ENCODE data around the gene CNRIP1. TPM values are rescaled to one million over a fixed set of nuclear protein-coding genes. Genes with fewer than 3 reads are reported as not detected.

The CNRIP1 gene
- total RNA-seq, 1 donor, result not detected

GRCh38 chr2:68256093-68256450, 63.7 kb downstream of the CNRIP1 start:
- Histone ChIP-seq H3K4me1 (ENCODE audit: insufficient read depth, low read length) (peaks cover 15% of the 10 kb centered on the region), H3K27me3 (ENCODE audit: insufficient read depth, low read length) (no peaks in the 10 kb centered on the region), H3K9me3 (ENCODE audit: low read depth, low read length) (no peaks in the 10 kb centered on the region), H3K4me3 (ENCODE audit: low read length) (no peak overlapping the region)

DNA sequence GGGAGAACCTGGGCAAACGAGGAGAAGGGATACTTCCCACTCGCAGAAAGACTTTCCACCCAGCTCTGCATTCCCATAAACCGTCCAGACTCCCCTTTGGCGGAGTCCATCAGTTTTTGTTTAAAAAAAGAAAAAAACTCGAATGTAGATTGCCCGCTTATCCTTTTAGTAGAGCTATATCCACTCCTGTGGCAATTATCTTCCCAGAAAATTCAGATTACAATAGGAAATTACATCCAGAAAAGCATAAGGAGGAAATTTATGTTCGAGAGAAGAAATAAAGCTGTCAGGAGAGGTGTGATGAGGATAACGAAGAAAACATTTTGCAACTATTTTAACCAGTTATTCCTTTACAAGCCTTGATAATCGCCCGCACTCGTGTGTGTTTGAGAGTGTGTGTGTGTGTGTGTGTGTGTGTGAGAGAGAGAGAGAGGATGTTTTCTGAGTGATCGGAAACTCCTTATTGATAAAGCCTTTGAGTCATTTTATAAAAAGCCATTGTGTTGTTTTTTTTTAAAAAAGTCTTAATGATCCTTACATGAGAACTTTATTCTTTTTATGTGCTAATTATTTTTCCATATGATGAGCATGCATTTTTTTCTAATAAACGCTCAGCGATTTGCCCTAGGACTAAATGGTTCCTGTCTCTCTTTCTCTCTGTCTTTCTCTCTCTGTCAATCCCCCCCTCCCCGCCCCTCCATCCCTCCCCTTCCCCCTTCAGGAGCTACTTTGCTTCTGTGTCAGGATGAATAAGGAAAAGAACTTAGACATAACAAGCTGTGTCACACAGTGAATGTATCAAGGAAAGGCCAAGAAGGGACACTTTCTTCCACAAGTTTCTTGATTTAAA, 66.3 kb downstream of the CNRIP1 start:
- H3K4me1 ChIP-seq (ENCODE audit: insufficient read depth, low read length), result peaks cover 32% of the 10 kb centered on the region
- H3K4me3 ChIP-seq (ENCODE audit: low read length), result peak overlapping the region; percentile 87
- no peaks in the 10 kb centered on the region for H3K9me3 ChIP-seq (ENCODE audit: low read depth, low read length)
- H3K27me3 ChIP-seq (ENCODE audit: insufficient read depth, low read length), result no peaks in the 10 kb centered on the region

DNA sequence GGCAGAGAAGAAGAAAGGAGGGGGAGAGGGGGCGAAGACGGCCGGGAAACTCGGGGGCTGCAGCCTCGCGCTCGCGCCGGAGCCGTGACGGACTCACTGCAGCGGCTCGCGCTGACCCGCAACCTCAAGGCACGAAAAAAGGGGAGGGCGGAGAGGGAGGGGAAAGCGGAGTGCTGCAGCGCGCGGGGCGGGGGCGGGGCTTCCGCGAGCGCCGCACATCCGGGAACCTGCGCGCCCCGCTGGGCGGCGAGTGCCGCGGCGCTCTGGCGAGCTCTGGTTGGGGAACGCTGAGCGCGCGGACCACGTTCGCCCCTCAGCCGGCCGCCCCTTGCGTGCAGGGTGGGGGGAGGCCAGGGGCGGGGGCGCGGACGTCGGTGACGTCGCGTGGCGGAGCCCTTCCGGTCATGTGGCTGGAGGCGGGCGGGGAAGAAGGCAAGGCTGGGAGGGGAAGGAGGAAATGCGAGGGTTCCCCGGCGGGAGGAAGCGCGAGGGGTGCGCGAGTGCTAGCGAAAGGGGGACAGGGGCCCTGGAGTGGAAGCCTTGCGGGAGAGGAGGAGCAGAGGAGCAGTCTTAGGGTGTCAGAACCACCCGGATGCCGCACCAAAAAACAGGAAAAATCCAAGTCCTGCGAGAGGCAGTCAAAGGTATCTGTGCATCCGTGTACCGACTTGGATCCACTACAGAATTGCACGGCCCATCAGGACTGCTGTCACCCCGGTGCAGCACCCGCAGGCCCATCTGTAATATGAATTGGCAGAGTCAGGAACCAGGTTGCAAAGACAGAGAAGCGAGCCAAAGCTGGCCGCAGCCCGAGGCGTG, 67.1 kb downstream of the CNRIP1 start, which contains the start of gene PPP3R1:
Gene PPP3R1, minus strand, starts transcription at position 133 of the 819 bp plus-strand sequence. CDS start 405 bp downstream, outside the sequence.
- Histone ChIP-seq H3K27me3 (ENCODE audit: insufficient read depth, low read length) (no peaks in the 10 kb centered on the region), H3K9me3 (ENCODE audit: low read depth, low read length) (no peaks in the 10 kb centered on the region), H3K4me3 (ENCODE audit: low read length) (peak within 1 kb of the TSS; percentile 87), H3K4me1 (ENCODE audit: insufficient read depth, low read length) (peaks cover 40% of the 10 kb centered on the region)

DNA sequence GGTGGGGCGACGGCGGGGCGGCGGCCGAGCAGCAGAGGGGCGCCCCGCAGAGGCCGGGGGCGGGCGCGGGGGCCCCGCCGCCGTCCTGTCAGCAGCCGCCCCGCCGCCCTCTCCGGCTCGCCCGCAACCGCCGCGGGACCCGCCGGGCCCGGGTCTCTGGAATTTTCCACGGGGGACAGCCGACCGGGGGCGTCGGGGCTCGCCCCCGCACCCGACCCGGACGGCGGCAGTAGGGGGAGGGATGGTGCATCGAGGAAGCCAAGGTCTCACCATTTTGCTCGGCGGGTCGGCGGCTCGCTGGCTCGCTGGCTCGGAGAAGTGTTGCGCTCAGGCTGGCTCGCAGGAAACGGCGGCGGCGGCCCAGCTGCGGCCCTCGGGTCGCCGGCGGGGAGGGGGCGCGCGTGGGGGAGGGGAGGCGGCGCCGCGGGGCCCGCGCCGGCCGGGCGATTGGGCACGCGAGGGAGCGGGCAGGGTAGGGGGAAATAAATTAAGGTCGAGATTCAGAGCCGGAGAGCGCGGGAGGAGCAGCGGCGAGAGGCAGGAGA, 67.8 kb downstream of the CNRIP1 start:
- Histone ChIP-seq H3K27me3 (ENCODE audit: insufficient read depth, low read length) (no peaks in the 10 kb centered on the region), H3K4me3 (ENCODE audit: low read length) (peak overlapping the region; percentile 70), H3K4me1 (ENCODE audit: insufficient read depth, low read length) (peaks cover 47% of the 10 kb centered on the region), H3K9me3 (ENCODE audit: low read depth, low read length) (no peaks in the 10 kb centered on the region)

- peak overlapping the region; percentile 70 for H3K4me3 ChIP-seq (ENCODE audit: low read length)
- H3K9me3 ChIP-seq (ENCODE audit: low read depth, low read length), result no peaks in the 10 kb centered on the region
- peaks cover 53% of the 10 kb centered on the region for H3K4me1 ChIP-seq (ENCODE audit: insufficient read depth, low read length)
- no peaks in the 10 kb centered on the region for H3K27me3 ChIP-seq (ENCODE audit: insufficient read depth, low read length)
Observed at GRCh38 chr2:68251187-68251854, 68.4 kb downstream of the CNRIP1 start.

GRCh38 chr2:68250652-68251186, 69.0 kb downstream of the CNRIP1 start:
- Histone ChIP-seq H3K4me3 (ENCODE audit: low read length) (peak overlapping the region; percentile 70), H3K27me3 (ENCODE audit: insufficient read depth, low read length) (no peaks in the 10 kb centered on the region), H3K9me3 (ENCODE audit: low read depth, low read length) (no peaks in the 10 kb centered on the region), H3K4me1 (ENCODE audit: insufficient read depth, low read length) (peaks cover 55% of the 10 kb centered on the region)

- Histone ChIP-seq H3K4me3 (ENCODE audit: low read length) (peak overlapping the region; percentile 70), H3K4me1 (ENCODE audit: insufficient read depth, low read length) (peaks cover 54% of the 10 kb centered on the region), H3K27me3 (ENCODE audit: insufficient read depth, low read length) (no peaks in the 10 kb centered on the region), H3K9me3 (ENCODE audit: low read depth, low read length) (no peaks in the 10 kb centered on the region)
Observed at GRCh38 chr2:68250196-68250595, 69.6 kb downstream of the CNRIP1 start.

- Histone ChIP-seq H3K4me1 (ENCODE audit: insufficient read depth, low read length) (peaks cover 63% of the 10 kb centered on the region), H3K4me3 (ENCODE audit: low read length) (no peak overlapping the region), H3K27me3 (ENCODE audit: insufficient read depth, low read length) (no peaks in the 10 kb centered on the region), H3K9me3 (ENCODE audit: low read depth, low read length) (no peaks in the 10 kb centered on the region)
Observed at GRCh38 chr2:68248806-68249205, 70.9 kb downstream of the CNRIP1 start.

DNA sequence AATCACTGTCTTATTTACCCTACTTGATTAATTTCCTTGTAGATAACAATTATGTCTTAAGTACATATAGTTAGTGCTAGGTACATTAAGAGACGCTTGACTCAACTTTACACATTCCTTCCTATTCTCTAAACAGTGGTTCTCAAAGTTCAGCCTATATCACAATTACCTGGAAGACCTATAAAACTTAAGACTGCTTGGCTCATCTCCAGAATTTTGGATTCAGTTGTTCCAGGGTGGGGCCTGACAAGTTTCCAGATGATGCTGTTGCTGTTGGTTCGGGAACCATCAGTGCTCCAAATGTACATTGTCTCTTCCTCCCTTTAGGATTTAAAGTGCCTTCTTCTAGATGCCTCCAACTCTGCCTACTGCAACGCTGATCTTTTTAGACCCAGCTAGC, 71.4 kb downstream of the CNRIP1 start:
- Histone ChIP-seq H3K4me1 (ENCODE audit: insufficient read depth, low read length) (peaks cover 61% of the 10 kb centered on the region), H3K4me3 (ENCODE audit: low read length) (no peak overlapping the region), H3K27me3 (ENCODE audit: insufficient read depth, low read length) (no peaks in the 10 kb centered on the region), H3K9me3 (ENCODE audit: low read depth, low read length) (no peaks in the 10 kb centered on the region)

GRCh38 chr2:68246396-68246795, 73.4 kb downstream of the CNRIP1 start:
- no peak overlapping the region for H3K4me3 ChIP-seq (ENCODE audit: low read length)
- peaks cover 70% of the 10 kb centered on the region for H3K4me1 ChIP-seq (ENCODE audit: insufficient read depth, low read length)
- H3K9me3 ChIP-seq (ENCODE audit: low read depth, low read length), result no peaks in the 10 kb centered on the region
- no peaks in the 10 kb centered on the region for H3K27me3 ChIP-seq (ENCODE audit: insufficient read depth, low read length)

GRCh38 chr2:68245672-68246071, 74.1 kb downstream of the CNRIP1 start:
- Histone ChIP-seq H3K27me3 (ENCODE audit: insufficient read depth, low read length) (no peaks in the 10 kb centered on the region), H3K9me3 (ENCODE audit: low read depth, low read length) (no peaks in the 10 kb centered on the region), H3K4me3 (ENCODE audit: low read length) (no peak overlapping the region), H3K4me1 (ENCODE audit: insufficient read depth, low read length) (peaks cover 73% of the 10 kb centered on the region)

GRCh38 chr2:68245066-68245465, 74.7 kb downstream of the CNRIP1 start:
- H3K4me3 ChIP-seq (ENCODE audit: low read length), result no peak overlapping the region
- H3K4me1 ChIP-seq (ENCODE audit: insufficient read depth, low read length), result peaks cover 72% of the 10 kb centered on the region
- no peaks in the 10 kb centered on the region for H3K27me3 ChIP-seq (ENCODE audit: insufficient read depth, low read length)
- no peaks in the 10 kb centered on the region for H3K9me3 ChIP-seq (ENCODE audit: low read depth, low read length)

- Histone ChIP-seq H3K27me3 (ENCODE audit: insufficient read depth, low read length) (no peaks in the 10 kb centered on the region), H3K4me1 (ENCODE audit: insufficient read depth, low read length) (peaks cover 71% of the 10 kb centered on the region), H3K4me3 (ENCODE audit: low read length) (no peak overlapping the region), H3K9me3 (ENCODE audit: low read depth, low read length) (no peaks in the 10 kb centered on the region)
Observed at GRCh38 chr2:68244456-68244855, 75.3 kb downstream of the CNRIP1 start.

Data from mononuclear cell (primary cell).